ENCODE results near the gene SORBS2.

The SORBS2 gene

GRCh38 chr4:185648631-185649030, 163.4 kb downstream of the SORBS2 start:
- in situ Hi-C loops (cut with HindIII; ENCODE audit: low sequenced_read_pairs), result no loop called here

- in situ Hi-C loops (cut with HindIII; ENCODE audit: low sequenced_read_pairs), result no loop called here
Measured at GRCh38 chr4:185645403-185645802, 166.6 kb downstream of the SORBS2 start.

- in situ Hi-C loops (cut with HindIII; ENCODE audit: low sequenced_read_pairs), result no loop called here
Measured at GRCh38 chr4:185644408-185644807, 167.6 kb downstream of the SORBS2 start.

- in situ Hi-C loops (cut with HindIII; ENCODE audit: low sequenced_read_pairs), result no loop called here
Measured at GRCh38 chr4:185642907-185643306, 169.1 kb downstream of the SORBS2 start.

GRCh38 chr4:185640811-185641675, 171.0 kb downstream of the SORBS2 start:
- in situ Hi-C loops (cut with HindIII; ENCODE audit: low sequenced_read_pairs), result no loop called here

GRCh38 chr4:185638548-185639301, 173.3 kb downstream of the SORBS2 start:
- in situ Hi-C loops (cut with HindIII; ENCODE audit: low sequenced_read_pairs), result no loop called here

GRCh38 chr4:185638093-185638492, 173.9 kb downstream of the SORBS2 start:
- in situ Hi-C loops (cut with HindIII; ENCODE audit: low sequenced_read_pairs), result no loop called here

GRCh38 chr4:185637163-185637875, 174.7 kb downstream of the SORBS2 start:
- in situ Hi-C loops (cut with HindIII; ENCODE audit: low sequenced_read_pairs), result no loop called here

GRCh38 chr4:185634066-185634652, 177.8 kb downstream of the SORBS2 start:
- in situ Hi-C loops (cut with HindIII; ENCODE audit: low sequenced_read_pairs), result no loop called here

- in situ Hi-C loops (cut with HindIII; ENCODE audit: low sequenced_read_pairs), result no loop called here
Measured at GRCh38 chr4:185626798-185627197, 185.2 kb downstream of the SORBS2 start.

GRCh38 chr4:185625503-185625902, 186.5 kb downstream of the SORBS2 start:
- in situ Hi-C loops (cut with HindIII; ENCODE audit: low sequenced_read_pairs), result no loop called here

- in situ Hi-C loops (cut with HindIII; ENCODE audit: low sequenced_read_pairs), result no loop called here
Measured at GRCh38 chr4:185624259-185624589, 187.8 kb downstream of the SORBS2 start.

GRCh38 chr4:185623444-185624258, 188.3 kb downstream of the SORBS2 start:
- in situ Hi-C loops (cut with HindIII; ENCODE audit: low sequenced_read_pairs), result no loop called here

- in situ Hi-C loops (cut with HindIII; ENCODE audit: low sequenced_read_pairs), result no loop called here
Measured at GRCh38 chr4:185608185-185608584, 203.8 kb downstream of the SORBS2 start.

GRCh38 chr4:185602397-185602796, 209.6 kb downstream of the SORBS2 start:
- in situ Hi-C loops (cut with HindIII; ENCODE audit: low sequenced_read_pairs), result no loop called here

GRCh38 chr4:185600801-185601434, 211.1 kb downstream of the SORBS2 start:
- in situ Hi-C loops (cut with HindIII; ENCODE audit: low sequenced_read_pairs), result no loop called here

GRCh38 chr4:185599553-185600243, 212.3 kb downstream of the SORBS2 start:
- in situ Hi-C loops (cut with HindIII; ENCODE audit: low sequenced_read_pairs), result no loop called here

GRCh38 chr4:185598846-185599552, 213.0 kb downstream of the SORBS2 start:
- in situ Hi-C loops (cut with HindIII; ENCODE audit: low sequenced_read_pairs), result no loop called here

Measured in DLD1 (cell line).